Measurements from ENCODE around the gene UCK1. TPM values are rescaled to one million over a fixed set of nuclear protein-coding genes. Genes with fewer than 3 reads are reported as not detected.

UCK1 gene
- total and polyA plus RNA-seq, 2 of the 8 experiments (the other 6 are each of a cell fraction or from before 2014, with no cell fraction given), result 35.1 to 42.0 TPM

GRCh38 chr9:131534721-131535237, 3.7 kb upstream of the UCK1 start (continued):
- TF ChIP-seq SIN3A (conservative IDR thresholded peaks at IDR 0.05 in 1 of 2, IDR thresholded peaks at IDR 0.05 in 1 of 2; ENCODE audit: low read depth in 1 of 2, low read length in 2 of 2), result no peak
- TF ChIP-seq TAF7 (optimal IDR thresholded peaks at IDR 0.05; ENCODE audit: borderline replicate concordance, low read depth, low read length), result no peak

Data from H1 (cell line).